Activated CD4-positive, alpha-beta memory T cell treated with anti-CD3 and anti-CD28 coated beads for 36 hours (primary cell): ENCODE data around the gene BSN. TPM values are rescaled to one million over a fixed set of nuclear protein-coding genes. Genes with fewer than 3 reads are reported as not detected.

ENCODE experiments used
- CTCF ChIA-PET: fragments of 350-600 bp; sonication (Branson Sonifier 250); formaldehyde crosslinking; loops from one replicate; lab custom pipeline; 2021; ENCODE audit warnings: antibody characterized with exemption, inconsistent platforms; lab: Charles Lee
- POLR2A ChIA-PET: fragments of 350-600 bp; sonication (Branson Sonifier 250); formaldehyde crosslinking; loops from one replicate; lab custom pipeline; 2021; ENCODE audit warnings: antibody characterized with exemption; lab: Charles Lee
- DNase-seq: peaks from one replicate; pipeline ENCODE4 v3.0.0-alpha.2; 2020
- H3K27ac Mint-ChIP-seq: one replicate; pipeline ENCODE4 v1.8.0; 2021; ENCODE audit warnings: mixed read lengths
- H3K27me3 Mint-ChIP-seq: one replicate; pipeline ENCODE4 v1.8.0; 2021; ENCODE audit warnings: mixed read lengths
- H3K36me3 Mint-ChIP-seq: one replicate; pipeline ENCODE4 v1.8.0; 2021; ENCODE audit warnings: mixed read lengths
- H3K4me1 Mint-ChIP-seq: one replicate; pipeline ENCODE4 v1.8.0; 2021; ENCODE audit warnings: low read depth, mixed read lengths
- H3K4me3 Mint-ChIP-seq: one replicate; pipeline ENCODE4 v1.8.0; 2021; ENCODE audit warnings: mild to moderate bottlenecking, mixed read lengths
- H3K9me3 Mint-ChIP-seq: one replicate; pipeline ENCODE4 v1.8.0; 2021; ENCODE audit warnings: mixed read lengths
- intact Hi-C: fragments of 100-400 bp; cut with micrococcal nuclease; formaldehyde crosslinking; loops from one replicate; pipeline ENCODE4 v1.15.1; 2023
- total RNA-seq, 2 experiments: library from RNA; stranded (reverse); gene quantifications; one replicate each; pipeline ENCODE4 v1.2.3, GENCODE V29; 2021

Gene BSN
- total RNA-seq = under 1 TPM; 0.05 to 0.07 TPM

- H3K27me3 Mint-ChIP-seq = peaks cover 48% of the 10 kb centered on the region
- no peak within 1 kb of the TSS for H3K27ac Mint-ChIP-seq
- H3K36me3 Mint-ChIP-seq = no peaks in the 10 kb centered on the region
- peaks cover 21% of the 10 kb centered on the region for H3K4me1 Mint-ChIP-seq
- CTCF ChIA-PET = interaction anchor here (0.6 to 4.3 kb wide), 4 partner anchors 14 to 673 kb away, joined by 3 to 43 read pairs (median 10); no protein-coding TSS in a partner anchor
- POLR2A ChIA-PET = interaction anchor here (1.5 kb wide), 1 partner anchor 14 kb away, joined by 6 read pairs; no protein-coding TSS in a partner anchor
- peak; percentile 92 for DNase-seq
- no peaks in the 10 kb centered on the region for H3K9me3 Mint-ChIP-seq
- intact Hi-C loops = loop anchor here (1.0 kb wide), 1 partner anchor 14 kb away; no protein-coding TSS in a partner anchor
- peak within 1 kb of the TSS; percentile 79 for H3K4me3 Mint-ChIP-seq
These were observed at the start of gene BSN for GRCh38 chr3:49553692-49554632. BSN (plus strand) TSS chr3:49554477; CDS start chr3:49554603, 126 bp downstream.

GRCh38 chr3:49506906-49507305 lies 47.4 kb upstream of the BSN start:
- H3K36me3 Mint-ChIP-seq = peaks cover 7% of the 10 kb centered on the region
- H3K4me1 Mint-ChIP-seq = no peaks in the 10 kb centered on the region
- ChIA-PET CTCF (interaction anchor here (1.4 kb wide), 1 partner anchor 33 kb away, joined by 3 read pairs; no protein-coding TSS in a partner anchor), POLR2A (no interaction called here)
- no peak overlapping the region for H3K27ac Mint-ChIP-seq
- H3K27me3 Mint-ChIP-seq = no peaks in the 10 kb centered on the region
- H3K9me3 Mint-ChIP-seq = no peaks in the 10 kb centered on the region
- no peak overlapping the region for H3K4me3 Mint-ChIP-seq
- no peak for DNase-seq
- intact Hi-C loops = no loop called here

GRCh38 chr3:49509028-49509561 lies 45.2 kb upstream of the BSN start:
- Mint-ChIP-seq H3K4me3 (no peak overlapping the region), H3K9me3 (no peaks in the 10 kb centered on the region), H3K36me3 (peaks cover 11% of the 10 kb centered on the region), H3K27ac (no peak overlapping the region), H3K27me3 (no peaks in the 10 kb centered on the region), H3K4me1 (no peaks in the 10 kb centered on the region)
- ChIA-PET POLR2A (no interaction called here), CTCF (no interaction called here)
- DNase-seq = no peak
- intact Hi-C loops = no loop called here

GRCh38 chr3:49511639-49512038 lies 42.6 kb upstream of the BSN start:
- no peak for DNase-seq
- Mint-ChIP-seq H3K4me1 (no peaks in the 10 kb centered on the region), H3K4me3 (no peak overlapping the region), H3K36me3 (peaks cover 20% of the 10 kb centered on the region), H3K9me3 (no peaks in the 10 kb centered on the region), H3K27ac (no peak overlapping the region), H3K27me3 (no peaks in the 10 kb centered on the region)
- intact Hi-C loops = no loop called here
- ChIA-PET CTCF (interaction anchor here (2.1 kb wide), 1 partner anchor 160 kb away, joined by 6 read pairs; no protein-coding TSS in a partner anchor), POLR2A (no interaction called here)

GRCh38 chr3:49512781-49513355 lies 41.4 kb upstream of the BSN start:
- H3K27me3 Mint-ChIP-seq = no peaks in the 10 kb centered on the region
- intact Hi-C loops = no loop called here
- H3K4me1 Mint-ChIP-seq = peaks cover 3% of the 10 kb centered on the region
- CTCF ChIA-PET = interaction anchor here (0.7 to 1.7 kb wide), 3 partner anchors 26 to 342 kb away, joined by 3 to 5 read pairs (median 3); partner anchors contain the start of gene KLHDC8B
- no peak for DNase-seq
- H3K9me3 Mint-ChIP-seq = no peaks in the 10 kb centered on the region
- H3K4me3 Mint-ChIP-seq = no peak overlapping the region
- POLR2A ChIA-PET = no interaction called here
- H3K27ac Mint-ChIP-seq = no peak overlapping the region
- H3K36me3 Mint-ChIP-seq = peaks cover 20% of the 10 kb centered on the region

- DNase-seq = no peak
- H3K36me3 Mint-ChIP-seq = peaks cover 20% of the 10 kb centered on the region
- H3K4me1 Mint-ChIP-seq = peaks cover 3% of the 10 kb centered on the region
- ChIA-PET CTCF (interaction anchor here (1.1 to 1.7 kb wide), 2 partner anchors 26 to 342 kb away, joined by 3 to 5 read pairs; partner anchors contain the start of gene KLHDC8B), POLR2A (interaction anchor here (0.6 kb wide), 1 partner anchor 9 kb away, joined by 3 read pairs; no protein-coding TSS in a partner anchor)
- no peak overlapping the region for H3K27ac Mint-ChIP-seq
- no peak overlapping the region for H3K4me3 Mint-ChIP-seq
- no peaks in the 10 kb centered on the region for H3K9me3 Mint-ChIP-seq
- intact Hi-C loops = no loop called here
- no peaks in the 10 kb centered on the region for H3K27me3 Mint-ChIP-seq
These were observed 40.7 kb upstream of the BSN start for GRCh38 chr3:49513494-49514124.

GRCh38 chr3:49518016-49518415 lies 36.3 kb upstream of the BSN start:
- Mint-ChIP-seq H3K36me3 (peaks cover 13% of the 10 kb centered on the region), H3K4me3 (no peak overlapping the region), H3K9me3 (no peaks in the 10 kb centered on the region), H3K4me1 (peaks cover 3% of the 10 kb centered on the region), H3K27me3 (no peaks in the 10 kb centered on the region), H3K27ac (no peak overlapping the region)
- DNase-seq = no peak
- ChIA-PET CTCF (interaction anchor here (0.7 to 1.8 kb wide), 2 partner anchors 22 to 621 kb away, joined by 3 to 14 read pairs; no protein-coding TSS in a partner anchor), POLR2A (no interaction called here)
- intact Hi-C loops = no loop called here

GRCh38 chr3:49518441-49518840 lies 35.8 kb upstream of the BSN start:
- no peak for DNase-seq
- H3K27me3 Mint-ChIP-seq = no peaks in the 10 kb centered on the region
- ChIA-PET CTCF (interaction anchor here (1.8 kb wide), 1 partner anchor 22 kb away, joined by 14 read pairs; no protein-coding TSS in a partner anchor), POLR2A (no interaction called here)
- H3K36me3 Mint-ChIP-seq = peaks cover 12% of the 10 kb centered on the region
- H3K27ac Mint-ChIP-seq = no peak overlapping the region
- H3K9me3 Mint-ChIP-seq = no peaks in the 10 kb centered on the region
- intact Hi-C loops = no loop called here
- H3K4me1 Mint-ChIP-seq = peaks cover 3% of the 10 kb centered on the region
- no peak overlapping the region for H3K4me3 Mint-ChIP-seq

- Mint-ChIP-seq H3K4me1 (peaks cover 3% of the 10 kb centered on the region), H3K27ac (no peak overlapping the region), H3K27me3 (no peaks in the 10 kb centered on the region), H3K4me3 (no peak overlapping the region), H3K36me3 (peaks cover 8% of the 10 kb centered on the region), H3K9me3 (no peaks in the 10 kb centered on the region)
- CTCF ChIA-PET = interaction anchor here (0.8 kb wide), 1 partner anchor 20 kb away, joined by 3 read pairs; no protein-coding TSS in a partner anchor
- no peak for DNase-seq
- POLR2A ChIA-PET = no interaction called here
- intact Hi-C loops = no loop called here
These were observed 35.0 kb upstream of the BSN start for GRCh38 chr3:49519296-49519695.

GRCh38 chr3:49519916-49520385 lies 34.3 kb upstream of the BSN start:
- intact Hi-C loops = no loop called here
- peaks cover 8% of the 10 kb centered on the region for H3K36me3 Mint-ChIP-seq
- H3K4me3 Mint-ChIP-seq = no peak overlapping the region
- no peaks in the 10 kb centered on the region for H3K27me3 Mint-ChIP-seq
- H3K27ac Mint-ChIP-seq = no peak overlapping the region
- DNase-seq = no peak
- H3K4me1 Mint-ChIP-seq = peaks cover 3% of the 10 kb centered on the region
- POLR2A ChIA-PET = no interaction called here
- CTCF ChIA-PET = interaction anchor here (0.8 kb wide), 1 partner anchor 19 kb away, joined by 3 read pairs; no protein-coding TSS in a partner anchor
- no peaks in the 10 kb centered on the region for H3K9me3 Mint-ChIP-seq
